Skeletal muscle tissue (tissue), 4 donors: ENCODE results near the gene CHTOP. TPM values are rescaled to one million over a fixed set of nuclear protein-coding genes. Genes with fewer than 3 reads are reported as not detected.

ENCODE experiments used
- H3K27ac ChIP-seq: one replicate; pipeline ENCODE4 v1.7.0; 2013; ENCODE audit warnings: mild to moderate bottlenecking, low read depth, low read length, inconsistent platforms
- H3K27me3 ChIP-seq, 3 donors: one replicate each; pipeline ENCODE4 v1.7.0; 2013; ENCODE audit warnings: low read length in 3 of 3; ENCODE audit not compliant: control insufficient read depth in 3 of 3, insufficient read depth in 3 of 3
- H3K36me3 ChIP-seq, 3 donors: one replicate each; pipeline ENCODE4 v1.7.0; 2013; ENCODE audit warnings: low read length in 3 of 3; ENCODE audit not compliant: control insufficient read depth in 3 of 3, insufficient read depth in 3 of 3
- H3K4me1 ChIP-seq, 3 donors: one replicate each; pipeline ENCODE4 v1.7.0; 2013; ENCODE audit warnings: low read length in 3 of 3, mild to moderate bottlenecking in 3 of 3; ENCODE audit not compliant: control insufficient read depth in 3 of 3, insufficient read depth in 3 of 3
- H3K4me3 ChIP-seq, 3 donors: one replicate each; pipeline ENCODE4 v1.7.0; 2013; ENCODE audit warnings: low read length in 3 of 3
- H3K9ac ChIP-seq, 3 donors: one replicate each; pipeline ENCODE4 v1.7.0; 2013; ENCODE audit warnings: low read length in 3 of 3, mild to moderate bottlenecking in 3 of 3, moderate library complexity in 2 of 3, low read depth in 1 of 3
- H3K9me3 ChIP-seq, 3 donors: one replicate each; pipeline ENCODE4 v1.7.0; 2013; ENCODE audit warnings: low read length in 3 of 3; ENCODE audit not compliant: control insufficient read depth in 3 of 3
- total RNA-seq: library from RNA; depleted of rRNA; stranded (reverse); fragments of >200 nt; gene quantifications from one replicate; pipeline ENCODE4 v1.2.3, GENCODE V29; 2014
- donor health status: Osteomylitis.

Gene CHTOP
- total RNA-seq, 1 donor from 2014 or later, result 46.4 TPM

GRCh38 chr1:153599847-153600246 is 34.0 kb upstream of the CHTOP start:
- H3K4me3 ChIP-seq, result no peak overlapping the region
- H3K27me3 ChIP-seq, result no peaks in the 10 kb centered on the region
- peaks cover 0 to 6% (median 4%) of the 10 kb centered on the region in 3 donors for H3K4me1 ChIP-seq
- H3K9ac ChIP-seq, result no peak overlapping the region
- H3K9me3 ChIP-seq, result no peaks in the 10 kb centered on the region
- H3K36me3 ChIP-seq, result no peaks in the 10 kb centered on the region
- H3K27ac ChIP-seq, result no peak overlapping the region

- Histone ChIP-seq H3K9me3 (no peaks in the 10 kb centered on the region), H3K4me3 (no peak overlapping the region), H3K9ac (no peak overlapping the region), H3K27ac (no peak overlapping the region), H3K27me3 (no peaks in the 10 kb centered on the region), H3K36me3 (peaks cover 11 to 16% (median 13%) of the 10 kb centered on the region in 3 donors), H3K4me1 (peaks cover under 1 to 9% (median 9%) of the 10 kb centered on the region in 3 donors)
Measured at GRCh38 chr1:153602749-153603148, 31.1 kb upstream of the CHTOP start.

GRCh38 chr1:153606194-153606593 is 27.7 kb upstream of the CHTOP start:
- no peaks in the 10 kb centered on the region for H3K27me3 ChIP-seq
- H3K4me1 ChIP-seq, result peaks cover 28 to 35% (median 34%) of the 10 kb centered on the region in 3 donors
- no peaks in the 10 kb centered on the region for H3K9me3 ChIP-seq
- no peak overlapping the region for H3K4me3 ChIP-seq
- no peak overlapping the region for H3K9ac ChIP-seq
- no peak overlapping the region for H3K27ac ChIP-seq
- peaks cover 11 to 18% (median 14%) of the 10 kb centered on the region in 3 donors for H3K36me3 ChIP-seq

- H3K27ac ChIP-seq, result no peak overlapping the region
- no peak overlapping the region for H3K4me3 ChIP-seq
- peaks cover 11 to 18% (median 14%) of the 10 kb centered on the region in 3 donors for H3K36me3 ChIP-seq
- no peaks in the 10 kb centered on the region for H3K9me3 ChIP-seq
- H3K27me3 ChIP-seq, result no peaks in the 10 kb centered on the region
- H3K9ac ChIP-seq, result peak overlapping the region in 1 of 3 donors; percentile 82
- H3K4me1 ChIP-seq, result peaks cover 39 to 47% (median 42%) of the 10 kb centered on the region in 3 donors
Measured at GRCh38 chr1:153607381-153607780, 26.5 kb upstream of the CHTOP start.

GRCh38 chr1:153608089-153608682 is 25.7 kb upstream of the CHTOP start:
- Histone ChIP-seq H3K36me3 (peaks cover 11 to 18% (median 14%) of the 10 kb centered on the region in 3 donors), H3K27me3 (no peaks in the 10 kb centered on the region), H3K9me3 (no peaks in the 10 kb centered on the region), H3K9ac (peak overlapping the region; percentile 71 to 82 (median 74)), H3K4me3 (peak overlapping the region; percentile 63 to 74 (median 63)), H3K4me1 (peaks cover 41 to 50% (median 43%) of the 10 kb centered on the region in 3 donors), H3K27ac (peak overlapping the region; percentile 85)

GRCh38 chr1:153608742-153609584 is 24.9 kb upstream of the CHTOP start:
- H3K27ac ChIP-seq, result peak overlapping the region; percentile 85
- H3K36me3 ChIP-seq, result peaks cover 11 to 18% (median 14%) of the 10 kb centered on the region in 3 donors
- H3K4me3 ChIP-seq, result peak overlapping the region; percentile 63 to 74 (median 63)
- peaks cover 45 to 53% (median 45%) of the 10 kb centered on the region in 3 donors for H3K4me1 ChIP-seq
- H3K27me3 ChIP-seq, result no peaks in the 10 kb centered on the region
- H3K9ac ChIP-seq, result peak overlapping the region; percentile 71 to 82 (median 74)
- H3K9me3 ChIP-seq, result no peaks in the 10 kb centered on the region

GRCh38 chr1:153609585-153609907 is 24.3 kb upstream of the CHTOP start:
- Histone ChIP-seq H3K9me3 (no peaks in the 10 kb centered on the region), H3K27me3 (no peaks in the 10 kb centered on the region), H3K9ac (peak overlapping the region in 2 of 3 donors; percentile 71 to 82), H3K27ac (peak overlapping the region; percentile 85), H3K4me3 (peak overlapping the region in 2 of 3 donors; percentile 60 to 63), H3K36me3 (peaks cover 11 to 18% (median 14%) of the 10 kb centered on the region in 3 donors), H3K4me1 (peaks cover 45 to 53% (median 45%) of the 10 kb centered on the region in 3 donors)

- peaks cover 45 to 53% (median 45%) of the 10 kb centered on the region in 3 donors for H3K4me1 ChIP-seq
- peak overlapping the region; percentile 85 for H3K27ac ChIP-seq
- no peak overlapping the region for H3K9ac ChIP-seq
- H3K27me3 ChIP-seq, result no peaks in the 10 kb centered on the region
- H3K36me3 ChIP-seq, result peaks cover 11 to 18% (median 14%) of the 10 kb centered on the region in 3 donors
- H3K4me3 ChIP-seq, result no peak overlapping the region
- H3K9me3 ChIP-seq, result no peaks in the 10 kb centered on the region
Measured at GRCh38 chr1:153610334-153610733, 23.5 kb upstream of the CHTOP start.

GRCh38 chr1:153610811-153611301 is 23.0 kb upstream of the CHTOP start:
- H3K4me3 ChIP-seq, result no peak overlapping the region
- H3K9ac ChIP-seq, result no peak overlapping the region
- peaks cover 45 to 53% (median 45%) of the 10 kb centered on the region in 3 donors for H3K4me1 ChIP-seq
- peak overlapping the region; percentile 85 for H3K27ac ChIP-seq
- no peaks in the 10 kb centered on the region for H3K9me3 ChIP-seq
- H3K36me3 ChIP-seq, result peaks cover 11 to 17% (median 14%) of the 10 kb centered on the region in 3 donors
- no peaks in the 10 kb centered on the region for H3K27me3 ChIP-seq

GRCh38 chr1:153611356-153611755 is 22.5 kb upstream of the CHTOP start:
- peaks cover 45 to 55% (median 48%) of the 10 kb centered on the region in 3 donors for H3K4me1 ChIP-seq
- H3K36me3 ChIP-seq, result peaks cover 11 to 15% (median 14%) of the 10 kb centered on the region in 3 donors
- no peaks in the 10 kb centered on the region for H3K9me3 ChIP-seq
- peak overlapping the region in 2 of 3 donors; percentile 77 to 79 for H3K4me3 ChIP-seq
- no peak overlapping the region for H3K9ac ChIP-seq
- H3K27me3 ChIP-seq, result no peaks in the 10 kb centered on the region
- no peak overlapping the region for H3K27ac ChIP-seq
